Measurements from ENCODE around the gene KLF11. TPM values are rescaled to one million over a fixed set of nuclear protein-coding genes. Genes with fewer than 3 reads are reported as not detected.

The KLF11 gene
- total RNA-seq, 1 donor = 17.2 TPM

DNA sequence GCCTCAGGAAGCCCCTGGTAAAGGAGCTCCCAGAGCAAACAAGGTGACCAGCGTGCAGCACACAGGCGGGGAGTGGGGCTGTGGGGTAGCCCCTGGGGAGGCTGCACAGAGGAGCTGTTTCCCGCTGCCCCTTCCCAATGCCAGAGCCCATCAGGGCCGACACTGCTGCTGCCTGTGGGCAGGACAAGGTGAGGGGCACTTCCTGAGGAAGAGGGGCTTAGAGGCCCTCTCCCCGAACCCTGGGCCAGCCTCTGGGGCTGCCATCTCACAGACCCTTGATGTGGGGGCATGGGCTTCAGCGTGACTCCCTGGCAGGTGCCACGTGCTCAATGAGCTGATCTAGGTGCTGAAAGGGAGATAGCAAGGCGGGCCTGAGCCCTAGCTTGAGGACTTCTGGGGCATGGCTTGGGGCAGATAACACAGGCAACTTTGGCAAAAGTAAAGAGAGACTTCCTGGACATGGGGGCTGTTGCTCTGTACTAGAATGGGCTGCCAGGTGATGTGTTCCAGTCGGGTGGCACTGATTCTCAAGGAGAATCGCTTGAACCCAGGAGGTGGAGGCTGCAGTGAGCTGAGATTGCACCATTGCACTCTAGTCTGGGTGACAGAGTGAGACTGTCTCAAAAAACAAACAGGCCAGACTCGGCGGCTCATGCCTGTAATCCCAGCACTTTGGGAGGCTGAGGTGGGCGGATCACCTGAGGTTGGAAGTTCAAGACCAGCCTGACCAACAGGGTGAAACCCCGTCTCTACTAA, 9.9 kb upstream of the KLF11 start:
- TF ChIP-seq, protein P1, sequence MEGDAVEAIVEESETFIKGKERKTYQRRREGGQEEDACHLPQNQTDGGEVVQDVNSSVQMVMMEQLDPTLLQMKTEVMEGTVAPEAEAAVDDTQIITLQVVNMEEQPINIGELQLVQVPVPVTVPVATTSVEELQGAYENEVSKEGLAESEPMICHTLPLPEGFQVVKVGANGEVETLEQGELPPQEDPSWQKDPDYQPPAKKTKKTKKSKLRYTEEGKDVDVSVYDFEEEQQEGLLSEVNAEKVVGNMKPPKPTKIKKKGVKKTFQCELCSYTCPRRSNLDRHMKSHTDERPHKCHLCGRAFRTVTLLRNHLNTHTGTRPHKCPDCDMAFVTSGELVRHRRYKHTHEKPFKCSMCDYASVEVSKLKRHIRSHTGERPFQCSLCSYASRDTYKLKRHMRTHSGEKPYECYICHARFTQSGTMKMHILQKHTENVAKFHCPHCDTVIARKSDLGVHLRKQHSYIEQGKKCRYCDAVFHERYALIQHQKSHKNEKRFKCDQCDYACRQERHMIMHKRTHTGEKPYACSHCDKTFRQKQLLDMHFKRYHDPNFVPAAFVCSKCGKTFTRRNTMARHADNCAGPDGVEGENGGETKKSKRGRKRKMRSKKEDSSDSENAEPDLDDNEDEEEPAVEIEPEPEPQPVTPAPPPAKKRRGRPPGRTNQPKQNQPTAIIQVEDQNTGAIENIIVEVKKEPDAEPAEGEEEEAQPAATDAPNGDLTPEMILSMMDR (IDR thresholded peaks at IDR 0.05; ENCODE audit: insufficient read depth, low read length) = no peak

DNA sequence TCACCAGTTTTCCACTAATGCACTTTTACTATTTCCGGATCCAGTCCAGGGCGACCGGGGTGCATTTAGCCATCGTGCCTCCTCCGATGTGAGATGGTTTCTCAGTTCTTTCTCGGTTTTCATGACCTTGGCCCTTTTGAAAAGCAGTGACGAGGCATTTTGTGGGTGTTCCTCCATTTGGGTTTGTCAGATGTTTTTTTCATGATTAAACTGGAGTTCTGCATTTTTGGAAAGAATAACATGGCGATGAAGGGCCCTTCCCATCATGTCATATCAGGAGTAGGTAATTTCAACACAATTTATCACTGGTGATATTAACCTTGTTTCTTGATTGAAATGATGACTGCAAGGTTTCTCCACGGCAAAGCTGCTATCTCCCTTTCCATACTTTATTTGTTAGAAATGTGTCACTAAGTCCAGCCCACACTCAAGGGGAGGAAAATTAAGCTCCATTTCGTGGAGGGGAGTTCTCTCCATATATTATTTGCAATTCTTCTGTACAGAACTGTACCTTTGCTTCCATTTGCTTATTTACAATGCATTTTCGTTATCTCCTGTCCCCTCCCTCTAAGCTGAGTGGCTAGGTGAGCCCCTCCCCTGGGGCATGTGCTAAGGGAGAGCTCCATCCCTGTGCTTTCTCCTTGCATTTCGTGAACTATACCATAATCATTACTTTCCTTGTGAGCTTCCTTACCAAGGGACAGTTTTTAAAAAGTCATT, 8.9 kb upstream of the KLF11 start:
- DNase-seq (ENCODE audit: low read depth) = no peak
- TF ChIP-seq, protein P1 (IDR thresholded peaks at IDR 0.05; ENCODE audit: insufficient read depth, low read length) = no peak
- H3K4me3 ChIP-seq (ENCODE audit: low read depth, low read length) = no peak overlapping the region

More for the DNA sequence above, 9.9 kb upstream of the KLF11 start:
- no peak for DNase-seq (ENCODE audit: low read depth)
- H3K4me3 ChIP-seq (ENCODE audit: low read depth, low read length) = no peak overlapping the region

DNA sequence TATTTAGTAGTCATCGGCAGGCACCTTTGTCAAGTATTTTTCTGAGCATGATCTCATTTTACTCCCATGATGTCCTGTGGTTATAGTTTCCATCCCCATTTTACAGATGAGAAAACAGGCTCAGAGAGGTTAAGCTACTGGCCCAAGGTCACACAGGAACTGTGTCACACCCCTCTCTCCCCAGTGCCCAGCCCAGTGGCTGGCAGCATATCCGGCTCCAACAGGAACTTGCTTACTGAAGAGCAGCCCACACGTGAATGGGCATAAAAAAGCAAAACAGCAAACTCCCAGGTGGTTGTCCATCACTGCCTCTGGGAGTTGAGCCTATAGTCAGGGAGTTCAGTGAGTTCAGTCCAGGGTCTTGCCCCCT, 8.3 kb upstream of the KLF11 start:
- H3K4me3 ChIP-seq (ENCODE audit: low read depth, low read length) = no peak overlapping the region
- TF ChIP-seq, protein P1 (IDR thresholded peaks at IDR 0.05; ENCODE audit: insufficient read depth, low read length) = no peak
- DNase-seq (ENCODE audit: low read depth) = no peak

DNA sequence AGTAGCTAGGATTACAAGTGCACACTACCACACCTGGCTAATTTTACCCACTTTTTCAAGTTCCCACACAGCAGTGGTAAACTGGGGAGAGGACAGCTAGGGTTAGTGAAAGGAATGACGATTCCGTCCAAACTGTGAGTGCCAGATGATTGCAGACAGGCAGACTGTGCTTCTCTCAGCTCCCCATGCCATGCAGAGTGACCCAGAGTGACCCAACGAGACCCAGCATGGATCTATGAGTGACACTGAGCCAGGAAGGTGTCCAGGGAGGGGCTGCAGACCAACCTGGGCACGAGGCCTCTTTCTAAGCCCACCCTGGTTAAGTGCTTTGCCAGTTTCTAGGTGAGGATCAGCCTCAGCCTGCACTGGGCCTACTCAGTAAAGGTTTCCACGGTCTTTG, 7.7 kb upstream of the KLF11 start:
- H3K4me3 ChIP-seq (ENCODE audit: low read depth, low read length) = no peak overlapping the region
- no peak for DNase-seq (ENCODE audit: low read depth)
- TF ChIP-seq, protein P1 (IDR thresholded peaks at IDR 0.05; ENCODE audit: insufficient read depth, low read length) = no peak

DNA sequence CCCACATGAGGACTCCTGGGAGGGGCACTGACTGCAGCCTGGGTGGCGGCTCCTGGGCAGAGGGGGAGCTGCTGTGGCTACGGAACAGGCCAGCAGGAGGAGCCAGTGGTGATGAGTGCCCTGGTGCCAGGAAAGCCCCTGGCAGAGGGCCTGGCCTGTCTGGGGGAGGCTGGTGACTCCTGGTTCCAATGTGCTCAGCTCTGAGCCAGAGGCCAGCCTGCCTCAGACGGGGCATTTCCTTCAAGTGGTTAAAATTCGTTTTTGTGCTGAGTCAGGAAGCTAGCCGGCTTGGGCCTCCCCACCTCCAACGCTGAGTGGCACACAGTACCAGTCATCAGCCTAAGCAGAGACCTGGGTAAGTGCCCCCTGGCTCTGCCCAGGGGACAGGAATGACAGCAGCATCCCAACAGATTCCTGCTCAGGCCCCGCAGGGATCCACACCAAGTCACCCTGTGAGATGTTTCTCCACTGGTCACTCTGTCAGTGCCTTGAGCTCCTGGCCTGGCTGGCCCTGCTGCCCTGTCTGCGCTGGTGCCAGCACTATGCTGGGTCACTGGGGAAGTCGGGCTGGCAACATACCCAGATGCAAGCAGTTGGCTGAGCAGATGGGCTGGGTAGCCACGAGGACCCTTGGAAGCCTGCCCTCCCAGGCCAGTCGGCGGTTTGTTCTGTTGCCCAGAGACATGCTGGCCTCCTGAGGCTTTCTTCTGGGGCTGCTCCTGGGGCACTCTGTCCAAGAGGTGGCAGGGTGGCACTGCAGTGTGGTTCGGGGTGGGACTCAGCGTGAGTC, 7.1 kb upstream of the KLF11 start:
- peak; percentile 69 for DNase-seq (ENCODE audit: low read depth)
- no peak overlapping the region for H3K4me3 ChIP-seq (ENCODE audit: low read depth, low read length)
- TF ChIP-seq, protein P1 (IDR thresholded peaks at IDR 0.05; ENCODE audit: insufficient read depth, low read length) = peak; percentile 58

DNA sequence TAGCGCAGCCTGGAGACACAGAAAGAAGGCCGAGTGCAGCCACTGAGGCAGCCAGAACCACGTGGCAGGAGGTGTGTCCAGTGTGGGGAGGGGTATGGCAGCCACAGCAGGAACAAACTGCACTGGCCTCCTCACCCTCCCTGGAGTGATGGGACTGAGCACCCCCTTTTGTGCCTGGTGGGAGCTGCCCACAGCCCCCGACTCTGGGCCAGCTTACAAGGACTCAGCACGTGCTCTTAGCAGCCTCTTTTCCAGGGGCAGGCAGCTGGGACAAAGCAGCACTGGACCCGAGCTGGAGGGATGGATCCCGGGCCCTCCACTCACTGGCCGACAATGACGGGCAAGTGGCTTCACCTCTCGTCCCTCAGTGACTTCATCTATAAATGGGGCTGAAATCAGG, 5.2 kb upstream of the KLF11 start:
- no peak for DNase-seq (ENCODE audit: low read depth)
- TF ChIP-seq, protein P1 (IDR thresholded peaks at IDR 0.05; ENCODE audit: insufficient read depth, low read length) = no peak
- H3K4me3 ChIP-seq (ENCODE audit: low read depth, low read length) = no peak overlapping the region

Measured in fibroblast of the aortic adventitia (primary cell).